SU-DHL-6 (cell line): Measurements from ENCODE around the gene MSTN.

Experiments used
- H2AFZ ChIP-seq: fragments of 200-600 bp; sonication (generic); 2 replicates; pipeline ENCODE4 v1.6.1; 2014; ENCODE audit warnings: low read depth, mild to moderate bottlenecking, moderate library complexity, mixed read lengths, antibody characterized with exemption, low read length; ENCODE audit not compliant: severe bottlenecking
- H3F3A ChIP-seq: fragments of 200-600 bp; shearing (Covaris generic); 2 replicates; pipeline ENCODE4 v1.6.0; 2016; ENCODE audit warnings: antibody characterized with exemption, mild to moderate bottlenecking; ENCODE audit not compliant: insufficient read depth
- H3K27ac ChIP-seq: fragments of 200-600 bp; sonication (generic); 2 replicates; pipeline ENCODE4 v1.5.1; 2016; ENCODE audit warnings: low read depth, mild to moderate bottlenecking, low read length, moderate library complexity, mixed read lengths
- H3K27me3 ChIP-seq: fragments of 200-600 bp; sonication (generic), shearing (Covaris generic); 2 replicates; pipeline ENCODE4 v1.6.0; 2014; ENCODE audit warnings: mild to moderate bottlenecking, low read length
- H3K36me3 ChIP-seq: fragments of 200-600 bp; sonication (generic); 2 replicates; pipeline ENCODE4 v1.6.1; 2014; ENCODE audit warnings: mild to moderate bottlenecking, low read length, mixed read lengths
- H3K4me2 ChIP-seq: fragments of 300-600, 200-600 bp; shearing (Covaris generic), sonication (generic); 2 replicates; pipeline ENCODE4 v1.6.0; 2014; ENCODE audit warnings: low read length, low read depth, mild to moderate bottlenecking; ENCODE audit not compliant: poor library complexity, severe bottlenecking
- H3K4me3 ChIP-seq: fragments of 200-600 bp; sonication (generic); 2 replicates; pipeline ENCODE4 v1.5.1; 2014; ENCODE audit warnings: antibody characterized with exemption, low read length, mild to moderate bottlenecking, mixed read lengths; ENCODE audit not compliant: insufficient read depth, poor library complexity, severe bottlenecking
- H3K79me2 ChIP-seq: fragments of 200-600 bp; sonication (generic); 2 replicates; pipeline ENCODE4 v1.6.1; 2014; ENCODE audit warnings: mild to moderate bottlenecking, low read length, moderate library complexity; ENCODE audit not compliant: insufficient read depth
- H3K9ac ChIP-seq: fragments of 200-600 bp; sonication (generic); 2 replicates; pipeline ENCODE4 v1.7.0; 2014; ENCODE audit warnings: mild to moderate bottlenecking, low read length
- H3K9me2 ChIP-seq: fragments of 200-600 bp; sonication (generic); replicated peaks from 2 replicates; pipeline ENCODE4 v1.6.1; 2014; ENCODE audit warnings: low read length; ENCODE audit not compliant: insufficient read depth
- H3K9me3 ChIP-seq: fragments of 200-600 bp; sonication (generic); 2 replicates; pipeline ENCODE4 v1.6.1; 2014; ENCODE audit warnings: low read length, mixed read lengths; ENCODE audit not compliant: insufficient read depth
- H4K20me1 ChIP-seq: fragments of 200-600 bp; sonication (generic); 2 replicates; pipeline ENCODE4 v1.6.1; 2014; ENCODE audit warnings: low read depth, mild to moderate bottlenecking, antibody characterized with exemption, low read length, moderate library complexity, mixed read lengths
- EZH2phosphoT487 ChIP-seq: fragments of 200-600 bp; sonication (generic), shearing (Covaris generic); conservative IDR thresholded peaks from 2 replicates; pipeline ENCODE4 v1.6.1; 2018; ENCODE audit warnings: mild to moderate bottlenecking, antibody characterized with exemption, low read length, moderate library complexity, mixed read lengths
- TF ChIP-seq, protein P1 (sequence below): fragments of 200-600 bp; sonication (generic); IDR thresholded peaks from one replicate; pipeline ENCODE4 v1.5.1; 2017; ENCODE audit warnings: antibody characterized with exemption, mild to moderate bottlenecking, low read length, moderate library complexity; ENCODE audit not compliant: insufficient read depth, poor library complexity, severe bottlenecking

The MSTN gene

GRCh38 chr2:190062601-190063000 lies at the start of gene MSTN:
TSS of gene MSTN (minus strand) at chr2:190062729. CDS start at chr2:190062596, 133 bp downstream.
- Histone ChIP-seq H3K9me2 (no peaks in the 10 kb centered on the region), H3K4me2 (no peak within 1 kb of the TSS), H3F3A (no peaks in the 10 kb centered on the region), H3K27ac (no peak within 1 kb of the TSS), H3K36me3 (no peaks in the 10 kb centered on the region), H3K4me3 (no peak within 1 kb of the TSS), H3K9ac (no peak within 1 kb of the TSS), H3K27me3 (no peaks in the 10 kb centered on the region), H3K9me3 (no peaks in the 10 kb centered on the region), H4K20me1 (no peaks in the 10 kb centered on the region), H2AFZ (no peak within 1 kb of the TSS), H3K79me2 (no peaks in the 10 kb centered on the region)
- TF ChIP-seq, protein P1, sequence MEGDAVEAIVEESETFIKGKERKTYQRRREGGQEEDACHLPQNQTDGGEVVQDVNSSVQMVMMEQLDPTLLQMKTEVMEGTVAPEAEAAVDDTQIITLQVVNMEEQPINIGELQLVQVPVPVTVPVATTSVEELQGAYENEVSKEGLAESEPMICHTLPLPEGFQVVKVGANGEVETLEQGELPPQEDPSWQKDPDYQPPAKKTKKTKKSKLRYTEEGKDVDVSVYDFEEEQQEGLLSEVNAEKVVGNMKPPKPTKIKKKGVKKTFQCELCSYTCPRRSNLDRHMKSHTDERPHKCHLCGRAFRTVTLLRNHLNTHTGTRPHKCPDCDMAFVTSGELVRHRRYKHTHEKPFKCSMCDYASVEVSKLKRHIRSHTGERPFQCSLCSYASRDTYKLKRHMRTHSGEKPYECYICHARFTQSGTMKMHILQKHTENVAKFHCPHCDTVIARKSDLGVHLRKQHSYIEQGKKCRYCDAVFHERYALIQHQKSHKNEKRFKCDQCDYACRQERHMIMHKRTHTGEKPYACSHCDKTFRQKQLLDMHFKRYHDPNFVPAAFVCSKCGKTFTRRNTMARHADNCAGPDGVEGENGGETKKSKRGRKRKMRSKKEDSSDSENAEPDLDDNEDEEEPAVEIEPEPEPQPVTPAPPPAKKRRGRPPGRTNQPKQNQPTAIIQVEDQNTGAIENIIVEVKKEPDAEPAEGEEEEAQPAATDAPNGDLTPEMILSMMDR: no peak
- TF ChIP-seq EZH2phosphoT487: no peak

GRCh38 chr2:190111166-190111565 lies 48.6 kb upstream of the MSTN start:
- Histone ChIP-seq H3K9ac (no peak overlapping the region), H4K20me1 (no peaks in the 10 kb centered on the region), H3K4me2 (no peak overlapping the region), H3K27ac (no peak overlapping the region), H3K36me3 (no peaks in the 10 kb centered on the region), H3F3A (no peaks in the 10 kb centered on the region), H2AFZ (no peak overlapping the region), H3K79me2 (no peaks in the 10 kb centered on the region), H3K9me3 (no peaks in the 10 kb centered on the region), H3K27me3 (no peaks in the 10 kb centered on the region), H3K4me3 (no peak overlapping the region), H3K9me2 (no peaks in the 10 kb centered on the region)
- TF ChIP-seq, protein P1: no peak
- no peak for TF ChIP-seq EZH2phosphoT487

DNA sequence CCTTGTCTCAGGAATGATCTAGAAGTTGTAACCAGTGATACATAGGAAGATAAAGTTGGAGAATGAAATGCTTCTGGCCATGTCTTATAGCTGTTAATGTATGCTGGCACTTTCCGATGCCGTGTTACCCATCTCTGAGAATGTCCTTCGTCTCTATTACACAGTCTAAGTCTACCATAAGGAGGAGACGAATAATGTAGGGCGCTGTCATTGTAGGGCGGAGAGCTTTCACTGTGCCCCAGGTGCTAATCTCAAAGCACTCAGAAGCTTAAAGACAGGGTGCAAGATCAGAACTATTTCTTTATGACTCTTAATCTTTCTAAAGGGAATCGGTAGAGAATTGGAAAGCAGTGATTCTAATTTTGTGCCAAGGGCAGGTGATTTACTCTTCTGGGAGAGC lies 48.2 kb upstream of the MSTN start:
- Histone ChIP-seq H3K9ac (no peak overlapping the region), H3K9me3 (no peaks in the 10 kb centered on the region), H3K4me3 (no peak overlapping the region), H3K27me3 (no peaks in the 10 kb centered on the region), H3K9me2 (no peaks in the 10 kb centered on the region), H3K79me2 (no peaks in the 10 kb centered on the region), H3K27ac (no peak overlapping the region), H3F3A (no peaks in the 10 kb centered on the region), H3K4me2 (no peak overlapping the region), H2AFZ (no peak overlapping the region), H4K20me1 (no peaks in the 10 kb centered on the region), H3K36me3 (no peaks in the 10 kb centered on the region)
- TF ChIP-seq, protein P1: no peak
- TF ChIP-seq EZH2phosphoT487: no peak
